Measurements from ENCODE around the gene EPO.

EPO gene

DNA sequence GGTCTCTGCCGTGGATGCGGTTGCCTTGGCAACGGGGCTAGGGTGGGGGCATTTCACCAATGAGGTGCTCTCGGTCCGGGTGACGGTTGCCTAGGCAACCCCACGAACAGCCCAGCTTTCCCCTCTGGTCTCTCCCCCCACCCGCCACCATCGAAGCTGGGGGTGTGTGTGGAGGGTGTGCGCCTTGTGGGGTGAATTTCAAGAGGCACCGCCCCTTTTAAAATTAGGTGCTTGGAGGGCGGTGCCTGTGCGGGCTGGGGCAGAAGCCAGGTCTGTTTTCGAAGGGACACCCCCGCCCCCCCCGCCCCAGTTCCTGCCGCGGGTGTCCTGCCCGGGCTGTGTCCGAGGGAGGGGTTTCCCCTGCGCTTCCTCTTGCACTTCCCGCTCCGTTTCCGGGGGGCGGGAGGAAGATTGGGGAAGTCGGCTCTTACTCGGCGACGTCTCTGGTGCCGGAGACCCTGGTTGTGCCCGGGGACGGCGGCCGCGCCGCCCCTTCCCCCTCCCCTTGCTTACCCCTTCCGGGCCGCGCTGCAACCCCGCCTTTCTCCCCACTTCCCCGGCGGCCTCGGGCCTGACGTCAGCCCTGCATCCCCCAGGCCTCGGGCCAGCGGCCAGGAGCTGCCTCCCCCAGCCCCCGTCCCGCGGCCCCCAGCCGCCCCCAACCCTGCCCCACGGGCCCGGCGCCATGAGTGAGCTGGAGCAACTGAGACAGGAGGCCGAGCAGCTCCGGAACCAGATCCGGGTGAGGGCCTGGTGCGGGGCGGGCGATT lies 44.5 kb upstream of the EPO start:
- Histone ChIP-seq H3K36me3 (ENCODE audit: insufficient read depth, low read length) (peaks cover 46% of the 10 kb centered on the region), H3K9ac (ENCODE audit: low read depth, low read length) (peak overlapping the region; percentile 91; the same call in 1 of the 2 replicates), H4K20me1 (ENCODE audit: insufficient read depth, low read length) (peaks cover 54% of the 10 kb centered on the region), H3K79me2 (ENCODE audit: insufficient read depth, low read length) (peaks cover 52% of the 10 kb centered on the region), H3K4me3 (ENCODE audit: low read depth in 1 of 2, low read length in 2 of 2) (peak overlapping the region; percentile 88 to 98), H3K4me2 (ENCODE audit: insufficient read depth, low read length) (peak overlapping the region; percentile 94), H3K4me1 (ENCODE audit: insufficient read depth, low read length) (peaks cover 22% of the 10 kb centered on the region), H3K27ac (ENCODE audit: low read length) (peak overlapping the region; percentile 61; the same call in 1 of the 2 replicates), H3K27me3 (ENCODE audit: insufficient read depth, low read length, poor library complexity) (no peaks in the 10 kb centered on the region), H3K9me3 (ENCODE audit: insufficient read depth, low read length, severe bottlenecking) (no peaks in the 10 kb centered on the region), H2AFZ (ENCODE audit: low read depth, low read length) (no peak overlapping the region; the same call in 1 of the 2 replicates)
- ATAC-seq (ENCODE audit: insufficient read depth, low read depth) (peak; percentile 62), DNase-seq (peak; percentile 83)
- TF ChIP-seq EZH2 (IDR thresholded peaks at IDR 0.05; ENCODE audit: borderline replicate concordance, low read depth, low read length, severe bottlenecking): no peak
- TF ChIP-seq, protein P1, sequence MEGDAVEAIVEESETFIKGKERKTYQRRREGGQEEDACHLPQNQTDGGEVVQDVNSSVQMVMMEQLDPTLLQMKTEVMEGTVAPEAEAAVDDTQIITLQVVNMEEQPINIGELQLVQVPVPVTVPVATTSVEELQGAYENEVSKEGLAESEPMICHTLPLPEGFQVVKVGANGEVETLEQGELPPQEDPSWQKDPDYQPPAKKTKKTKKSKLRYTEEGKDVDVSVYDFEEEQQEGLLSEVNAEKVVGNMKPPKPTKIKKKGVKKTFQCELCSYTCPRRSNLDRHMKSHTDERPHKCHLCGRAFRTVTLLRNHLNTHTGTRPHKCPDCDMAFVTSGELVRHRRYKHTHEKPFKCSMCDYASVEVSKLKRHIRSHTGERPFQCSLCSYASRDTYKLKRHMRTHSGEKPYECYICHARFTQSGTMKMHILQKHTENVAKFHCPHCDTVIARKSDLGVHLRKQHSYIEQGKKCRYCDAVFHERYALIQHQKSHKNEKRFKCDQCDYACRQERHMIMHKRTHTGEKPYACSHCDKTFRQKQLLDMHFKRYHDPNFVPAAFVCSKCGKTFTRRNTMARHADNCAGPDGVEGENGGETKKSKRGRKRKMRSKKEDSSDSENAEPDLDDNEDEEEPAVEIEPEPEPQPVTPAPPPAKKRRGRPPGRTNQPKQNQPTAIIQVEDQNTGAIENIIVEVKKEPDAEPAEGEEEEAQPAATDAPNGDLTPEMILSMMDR (IDR thresholded peaks at IDR 0.05; ENCODE audit: borderline replicate concordance, extremely low read depth, low read length, poor library complexity, severe bottlenecking): no peak

- H3K27ac ChIP-seq (ENCODE audit: low read length): peak overlapping the region; percentile 42; the same call in 1 of the 2 replicates
- DNase-seq (no peak), ATAC-seq (ENCODE audit: insufficient read depth, low read depth) (no peak)
- TF ChIP-seq EZH2 (IDR thresholded peaks at IDR 0.05; ENCODE audit: borderline replicate concordance, low read depth, low read length, severe bottlenecking): no peak
- TF ChIP-seq, protein P1 (IDR thresholded peaks at IDR 0.05; ENCODE audit: borderline replicate concordance, extremely low read depth, low read length, poor library complexity, severe bottlenecking): no peak
- peak overlapping the region in 1 of 2 experiments; percentile 98; a peak in 3 of 4 replicates for H3K4me3 ChIP-seq (ENCODE audit: low read depth in 1 of 2, low read length in 2 of 2)
- H3K79me2 ChIP-seq (ENCODE audit: insufficient read depth, low read length): peaks cover 52% of the 10 kb centered on the region
- H4K20me1 ChIP-seq (ENCODE audit: insufficient read depth, low read length): peaks cover 61% of the 10 kb centered on the region
- H3K27me3 ChIP-seq (ENCODE audit: insufficient read depth, low read length, poor library complexity): no peaks in the 10 kb centered on the region
- H3K9me3 ChIP-seq (ENCODE audit: insufficient read depth, low read length, severe bottlenecking): no peaks in the 10 kb centered on the region
- no peak overlapping the region for H2AFZ ChIP-seq (ENCODE audit: low read depth, low read length)
- H3K9ac ChIP-seq (ENCODE audit: low read depth, low read length): peak overlapping the region; percentile 91; the same call in 1 of the 2 replicates
- H3K4me1 ChIP-seq (ENCODE audit: insufficient read depth, low read length): peaks cover 22% of the 10 kb centered on the region
- peaks cover 53% of the 10 kb centered on the region for H3K36me3 ChIP-seq (ENCODE audit: insufficient read depth, low read length)
- peak overlapping the region; percentile 94 for H3K4me2 ChIP-seq (ENCODE audit: insufficient read depth, low read length)
Measured at GRCh38 chr7:100676501-100677306, 43.6 kb upstream of the EPO start.

GRCh38 chr7:100677308-100678267 lies 42.7 kb upstream of the EPO start:
- Histone ChIP-seq H3K9me3 (ENCODE audit: insufficient read depth, low read length, severe bottlenecking) (no peaks in the 10 kb centered on the region), H3K4me3 (ENCODE audit: low read depth in 1 of 2, low read length in 2 of 2) (no peak overlapping the region), H3K9ac (ENCODE audit: low read depth, low read length) (no peak overlapping the region), H3K79me2 (ENCODE audit: insufficient read depth, low read length) (peaks cover 52% of the 10 kb centered on the region), H3K4me1 (ENCODE audit: insufficient read depth, low read length) (peaks cover 20% of the 10 kb centered on the region), H3K27ac (ENCODE audit: low read length) (no peak overlapping the region), H3K4me2 (ENCODE audit: insufficient read depth, low read length) (no peak overlapping the region), H3K27me3 (ENCODE audit: insufficient read depth, low read length, poor library complexity) (no peaks in the 10 kb centered on the region), H4K20me1 (ENCODE audit: insufficient read depth, low read length) (peaks cover 69% of the 10 kb centered on the region), H2AFZ (ENCODE audit: low read depth, low read length) (no peak overlapping the region), H3K36me3 (ENCODE audit: insufficient read depth, low read length) (peaks cover 62% of the 10 kb centered on the region)
- DNase-seq (no peak), ATAC-seq (ENCODE audit: insufficient read depth, low read depth) (no peak)
- no peak for TF ChIP-seq EZH2 (IDR thresholded peaks at IDR 0.05; ENCODE audit: borderline replicate concordance, low read depth, low read length, severe bottlenecking)
- TF ChIP-seq, protein P1 (IDR thresholded peaks at IDR 0.05; ENCODE audit: borderline replicate concordance, extremely low read depth, low read length, poor library complexity, severe bottlenecking): no peak
